CD4-positive, CD25-positive, alpha-beta regulatory T cell (primary cell): ENCODE measurements around the gene CCDC169. TPM values are rescaled to one million over a fixed set of nuclear protein-coding genes. Genes with fewer than 3 reads are reported as not detected.

Experiments
- ATAC-seq, 2 donors: fragments of 150-1000 bp; cut with Tn5 transposase; one replicate each; pipeline ENCODE4 v1.10.0; 2021; ENCODE audit warnings: low read depth in 2 of 2, moderate number of reproducible peaks in 2 of 2, moderate library complexity in 1 of 2
- DNase-seq, 3 donors: peaks; one replicate each; pipeline versions ENCODE4 v3.0.0 to v3.0.0-alpha.2; 2012 to 2022; ENCODE audit warnings: mixed read lengths in 1 of 3
- H3K27ac ChIP-seq: one replicate; pipeline ENCODE4 v1.7.0; 2013; ENCODE audit warnings: mild to moderate bottlenecking, low read length; ENCODE audit not compliant: insufficient read depth, poor library complexity, severe bottlenecking
- H3K27me3 ChIP-seq: one replicate; pipeline ENCODE4 v1.7.0; 2013; ENCODE audit warnings: low read length; ENCODE audit not compliant: control insufficient read depth, insufficient read depth
- H3K36me3 ChIP-seq: one replicate; pipeline ENCODE4 v1.7.0; 2013; ENCODE audit warnings: mild to moderate bottlenecking, low read length, moderate library complexity; ENCODE audit not compliant: control insufficient read depth, insufficient read depth
- H3K4me1 ChIP-seq: 2 replicates; pipeline ENCODE4 v1.7.0; 2013; ENCODE audit warnings: mild to moderate bottlenecking, low read length; ENCODE audit not compliant: insufficient read depth, control insufficient read depth, poor library complexity, severe bottlenecking
- H3K4me3 ChIP-seq: one replicate; pipeline ENCODE4 v1.7.0; 2013; ENCODE audit warnings: low read depth, mild to moderate bottlenecking, low read length, moderate library complexity
- H3K9me3 ChIP-seq, 2 experiments: 1 replicate in 1 of 2; 2 replicates in 1 of 2; pipeline ENCODE4 v1.7.0; 2013; ENCODE audit warnings: low read length in 2 of 2, mild to moderate bottlenecking in 1 of 2, moderate library complexity in 1 of 2; ENCODE audit not compliant: control insufficient read depth in 2 of 2
- H3K27ac Mint-ChIP-seq, 3 donors: one replicate each; pipeline ENCODE4 v1.8.0; 2020 to 2022; ENCODE audit warnings: mild to moderate bottlenecking in 3 of 3, mixed read lengths in 3 of 3, moderate library complexity in 2 of 3
- H3K27me3 Mint-ChIP-seq: one replicate; pipeline ENCODE4 v1.8.0; 2022; ENCODE audit warnings: mild to moderate bottlenecking, mixed read lengths
- H3K36me3 Mint-ChIP-seq: one replicate; pipeline ENCODE4 v1.8.0; 2020; ENCODE audit warnings: mixed read lengths
- H3K4me1 Mint-ChIP-seq, 4 donors: one replicate each; pipeline ENCODE4 v1.8.0; 2020 to 2022; ENCODE audit warnings: mixed read lengths in 4 of 4, mild to moderate bottlenecking in 1 of 4
- H3K4me3 Mint-ChIP-seq, 4 donors: one replicate each; pipeline ENCODE4 v1.8.0; 2020 to 2022; ENCODE audit warnings: mild to moderate bottlenecking in 4 of 4, mixed read lengths in 4 of 4, moderate library complexity in 3 of 4
- H3K9me3 Mint-ChIP-seq, 7 donors: one replicate each; pipeline ENCODE4 v1.8.0; 2020 to 2022; ENCODE audit warnings: mixed read lengths in 7 of 7, mild to moderate bottlenecking in 3 of 7, moderate library complexity in 2 of 7
- polyA plus RNA-seq, 4 donors: library from polyadenylated mRNA; unstranded; fragments of 300-500 nt; fragmentation: Illumina TruSeq; gene quantifications; one replicate each; pipeline ENCODE4 v1.2.3, GENCODE V29; 2021
- total RNA-seq: library from RNA; stranded (reverse); gene quantifications from one replicate; pipeline ENCODE4 v1.2.3, GENCODE V29; 2022

CCDC169 gene
- total and polyA plus RNA-seq, 5 donors from 2014 or later, result not detected

DNA sequence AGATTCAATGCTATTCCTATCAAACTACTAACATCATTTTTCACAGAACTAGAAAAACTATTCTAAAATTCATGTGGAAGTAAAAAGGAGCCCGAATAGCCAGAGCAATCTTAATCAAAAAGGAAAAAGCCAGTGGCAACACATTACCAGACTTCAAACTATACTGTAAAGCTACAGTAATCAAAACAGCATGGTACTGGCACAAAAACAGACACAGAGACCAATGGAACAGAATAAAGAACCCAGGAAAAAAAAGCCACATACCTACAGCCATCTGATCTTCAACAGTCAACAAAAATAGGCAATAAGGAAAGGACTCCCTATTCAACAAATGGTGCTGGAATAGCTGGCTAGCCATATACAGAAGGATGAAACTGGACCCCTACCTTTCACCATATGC, 72.9 kb downstream of the CCDC169 start:
- ATAC-seq (no peak), DNase-seq (no peak)
- Histone ChIP-seq H3K9me3 (no peaks in the 10 kb centered on the region), H3K36me3 (no peaks in the 10 kb centered on the region), H3K4me3 (no peak overlapping the region), H3K27ac (no peak overlapping the region), H3K4me1 (no peaks in the 10 kb centered on the region), H3K27me3 (no peaks in the 10 kb centered on the region)
- Mint-ChIP-seq H3K4me1 (no peaks in the 10 kb centered on the region), H3K36me3 (no peaks in the 10 kb centered on the region), H3K4me3 (no peak overlapping the region), H3K9me3 (peaks cover 0 to 13% (median 6%) of the 10 kb centered on the region in 7 donors), H3K27ac (no peak overlapping the region), H3K27me3 (no peaks in the 10 kb centered on the region)

DNA sequence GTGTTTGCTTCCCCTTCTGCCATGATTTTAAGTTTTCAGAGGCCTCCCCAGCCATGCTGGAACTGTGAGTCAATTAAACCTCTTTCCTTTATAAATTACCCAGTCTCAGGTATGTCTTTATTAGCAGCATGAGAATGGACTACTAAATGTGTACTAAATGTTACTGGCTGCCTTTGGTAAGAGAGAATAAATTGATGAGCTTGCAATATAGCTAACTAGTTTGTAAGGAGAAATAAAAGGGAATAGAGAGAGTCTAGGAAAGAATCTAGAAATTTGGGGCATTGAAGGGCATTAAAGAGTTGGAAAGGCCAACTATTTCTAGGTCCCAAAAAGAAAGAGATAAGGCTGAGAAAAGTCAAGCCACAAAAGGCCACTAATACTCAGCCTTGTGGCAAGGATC, 77.7 kb downstream of the CCDC169 start:
- no peaks in the 10 kb centered on the region for H3K27me3 Mint-ChIP-seq
- H3K27ac Mint-ChIP-seq, result no peak overlapping the region
- no peaks in the 10 kb centered on the region for H3K4me1 Mint-ChIP-seq
- H3K4me3 Mint-ChIP-seq, result no peak overlapping the region
- Histone ChIP-seq H3K27me3 (no peaks in the 10 kb centered on the region), H3K27ac (no peak overlapping the region), H3K4me1 (no peaks in the 10 kb centered on the region), H3K36me3 (no peaks in the 10 kb centered on the region), H3K4me3 (no peak overlapping the region), H3K9me3 (no peaks in the 10 kb centered on the region)
- no peaks in the 10 kb centered on the region for H3K36me3 Mint-ChIP-seq
- ATAC-seq (no peak), DNase-seq (no peak)
- peaks cover 0 to 14% (median 2%) of the 10 kb centered on the region in 7 donors for H3K9me3 Mint-ChIP-seq

DNA sequence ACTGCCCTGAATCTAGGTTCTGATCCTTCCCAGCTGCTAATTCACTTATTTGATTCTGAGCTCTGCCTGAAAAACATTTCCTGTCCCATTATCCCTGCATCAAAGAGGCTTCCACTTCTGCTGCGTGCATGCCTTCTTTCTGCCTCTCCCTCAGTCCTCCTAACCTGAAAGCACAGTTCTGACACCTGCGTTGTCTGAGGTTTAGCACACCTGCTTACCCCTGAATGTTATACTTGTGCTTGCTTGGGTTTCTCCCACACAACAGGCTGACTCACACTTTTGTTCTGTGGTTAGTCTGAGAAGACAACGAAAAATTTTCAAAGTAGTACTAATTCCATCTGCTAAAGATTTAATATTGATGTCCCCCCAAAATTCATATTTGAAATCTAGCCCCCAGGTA, 80.2 kb downstream of the CCDC169 start:
- DNase-seq (no peak), ATAC-seq (no peak)
- H3K9me3 Mint-ChIP-seq, result peaks cover 0 to 10% (median 2%) of the 10 kb centered on the region in 7 donors
- H3K27me3 Mint-ChIP-seq, result no peaks in the 10 kb centered on the region
- no peaks in the 10 kb centered on the region for H3K36me3 Mint-ChIP-seq
- H3K4me1 ChIP-seq, result no peaks in the 10 kb centered on the region
- H3K27ac Mint-ChIP-seq, result no peak overlapping the region
- H3K9me3 ChIP-seq, result no peaks in the 10 kb centered on the region
- no peak overlapping the region for H3K4me3 ChIP-seq
- no peaks in the 10 kb centered on the region for H3K36me3 ChIP-seq
- H3K27me3 ChIP-seq, result no peaks in the 10 kb centered on the region
- no peak overlapping the region for H3K27ac ChIP-seq
- no peaks in the 10 kb centered on the region for H3K4me1 Mint-ChIP-seq
- H3K4me3 Mint-ChIP-seq, result no peak overlapping the region

DNA sequence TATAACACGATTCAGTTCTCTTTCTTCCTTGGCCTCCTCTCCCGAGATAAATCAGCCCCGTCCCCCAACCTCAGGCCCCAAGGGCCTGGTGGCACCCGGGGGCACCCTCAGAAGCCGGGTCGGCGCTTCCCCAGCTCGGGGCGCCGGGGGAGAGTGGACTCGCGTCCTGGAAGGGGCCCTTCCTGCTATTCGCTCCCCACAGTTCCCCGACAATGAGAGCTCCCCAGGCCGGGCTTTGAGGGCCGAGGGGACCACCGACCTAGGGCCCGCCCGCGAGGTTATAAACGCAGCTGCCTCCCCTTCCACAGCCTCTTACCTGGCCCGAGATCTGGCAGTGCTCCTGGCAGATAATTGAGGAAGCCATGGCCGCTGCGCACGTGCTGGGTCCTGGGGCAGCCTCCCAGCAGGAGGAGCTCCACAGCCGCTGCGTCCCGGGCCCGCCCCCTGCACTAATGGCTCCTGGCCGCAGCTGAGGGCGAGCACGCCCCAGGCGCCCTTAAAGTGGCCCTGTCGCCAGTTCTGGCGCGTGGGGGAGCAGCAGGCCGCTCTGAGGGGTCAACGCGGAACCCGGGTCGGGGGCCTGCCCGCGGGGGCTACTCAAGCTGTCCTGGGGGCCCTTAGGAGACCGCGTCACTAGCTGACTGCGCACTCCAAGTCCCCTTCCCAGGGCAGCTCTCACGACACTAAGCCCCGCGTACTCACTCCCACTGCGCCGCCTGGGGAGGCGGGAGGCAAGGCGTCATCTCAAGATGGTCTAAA, 83.3 kb downstream of the CCDC169 start, which contains the start of gene SOHLH2:
TSS of gene SOHLH2 (minus strand) at position 394 of the 759 bp plus-strand sequence. CDS start at position 364, 30 bp downstream.
- Mint-ChIP-seq H3K4me3 (no peak within 1 kb of the TSS), H3K36me3 (no peaks in the 10 kb centered on the region), H3K27me3 (no peaks in the 10 kb centered on the region), H3K27ac (no peak within 1 kb of the TSS), H3K4me1 (no peaks in the 10 kb centered on the region), H3K9me3 (peaks cover 0 to 4% (median 2%) of the 10 kb centered on the region in 7 donors)
- Histone ChIP-seq H3K4me1 (no peaks in the 10 kb centered on the region), H3K9me3 (no peaks in the 10 kb centered on the region), H3K36me3 (no peaks in the 10 kb centered on the region), H3K4me3 (no peak within 1 kb of the TSS), H3K27me3 (no peaks in the 10 kb centered on the region), H3K27ac (no peak within 1 kb of the TSS)
- DNase-seq (no peak), ATAC-seq (no peak)

DNA sequence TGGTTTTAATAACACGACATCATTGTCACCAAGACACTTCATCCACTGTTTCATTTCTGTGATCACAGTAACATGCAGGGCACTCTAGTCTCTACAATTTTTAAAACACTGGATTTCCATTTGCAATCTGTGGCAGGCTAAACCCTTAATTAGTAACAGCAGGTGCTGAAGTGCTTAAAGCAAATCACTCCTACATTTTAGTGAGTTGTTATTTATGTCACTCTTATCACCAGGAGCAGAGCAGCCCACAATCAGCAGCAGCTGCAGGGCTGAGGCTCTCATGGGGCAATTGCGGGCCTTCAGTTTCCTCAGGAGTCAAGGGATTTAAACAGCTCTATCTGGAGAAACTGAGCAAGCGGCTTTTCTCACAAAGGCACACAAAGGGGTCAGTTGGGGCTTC, 84.8 kb downstream of the CCDC169 start:
- peaks cover 0 to 3% (median 0%) of the 10 kb centered on the region in 7 donors for H3K9me3 Mint-ChIP-seq
- Histone ChIP-seq H3K27me3 (no peaks in the 10 kb centered on the region), H3K4me3 (no peak overlapping the region), H3K36me3 (no peaks in the 10 kb centered on the region), H3K27ac (no peak overlapping the region), H3K4me1 (no peaks in the 10 kb centered on the region), H3K9me3 (no peaks in the 10 kb centered on the region)
- no peak overlapping the region for H3K27ac Mint-ChIP-seq
- H3K27me3 Mint-ChIP-seq, result no peaks in the 10 kb centered on the region
- H3K4me3 Mint-ChIP-seq, result no peak overlapping the region
- no peaks in the 10 kb centered on the region for H3K36me3 Mint-ChIP-seq
- H3K4me1 Mint-ChIP-seq, result no peaks in the 10 kb centered on the region
- no peak for DNase-seq
- ATAC-seq, result no peak

DNA sequence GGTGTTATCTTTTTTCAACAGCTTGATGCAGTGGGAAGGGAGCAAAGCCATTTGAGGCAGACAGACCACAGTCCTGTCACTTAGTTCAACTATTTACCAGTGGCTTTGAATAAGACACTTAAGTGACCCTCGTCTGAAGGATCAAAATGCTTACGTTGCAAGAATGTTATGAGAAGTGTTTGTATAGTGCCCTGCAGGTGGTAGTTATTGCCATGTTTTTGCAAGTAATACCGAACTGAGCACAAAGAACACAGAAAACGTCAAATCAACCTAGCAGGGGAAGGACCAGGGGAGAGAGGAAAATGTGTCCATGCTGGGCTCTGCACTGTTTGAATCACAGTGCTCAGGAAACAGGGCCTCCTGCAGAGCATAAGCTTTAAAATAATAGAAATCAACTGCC, 86.0 kb downstream of the CCDC169 start:
- Mint-ChIP-seq H3K9me3 (peaks cover 0 to 3% (median 0%) of the 10 kb centered on the region in 7 donors), H3K27me3 (peaks cover 4% of the 10 kb centered on the region), H3K4me3 (no peak overlapping the region), H3K4me1 (no peaks in the 10 kb centered on the region), H3K36me3 (no peaks in the 10 kb centered on the region), H3K27ac (no peak overlapping the region)
- Histone ChIP-seq H3K27ac (no peak overlapping the region), H3K9me3 (no peaks in the 10 kb centered on the region), H3K36me3 (no peaks in the 10 kb centered on the region), H3K27me3 (no peaks in the 10 kb centered on the region), H3K4me1 (no peaks in the 10 kb centered on the region), H3K4me3 (no peak overlapping the region)
- ATAC-seq, result no peak
- DNase-seq, result no peak

DNA sequence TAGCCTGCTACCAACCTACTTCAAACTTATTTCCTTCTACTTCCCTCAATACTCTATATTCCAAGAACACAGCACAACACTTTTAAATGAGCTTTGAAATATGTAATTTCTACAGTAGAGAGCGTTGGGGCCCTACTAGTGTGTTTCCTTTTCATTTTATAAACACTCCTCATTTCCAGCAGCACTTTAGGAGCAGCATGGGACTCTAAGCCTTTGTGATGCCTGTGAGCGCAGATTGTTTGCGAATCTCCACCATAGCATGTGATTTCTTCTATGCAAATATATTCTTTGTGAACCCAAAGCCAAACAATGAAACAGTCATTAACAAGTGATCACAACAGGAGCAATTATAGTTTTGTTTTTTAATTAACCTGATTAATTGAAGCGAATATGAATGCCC, 86.9 kb downstream of the CCDC169 start:
- H3K4me1 Mint-ChIP-seq, result no peaks in the 10 kb centered on the region
- Histone ChIP-seq H3K27me3 (no peaks in the 10 kb centered on the region), H3K27ac (no peak overlapping the region), H3K36me3 (no peaks in the 10 kb centered on the region), H3K9me3 (no peaks in the 10 kb centered on the region), H3K4me3 (no peak overlapping the region), H3K4me1 (no peaks in the 10 kb centered on the region)
- no peak overlapping the region for H3K4me3 Mint-ChIP-seq
- no peaks in the 10 kb centered on the region for H3K36me3 Mint-ChIP-seq
- H3K27ac Mint-ChIP-seq, result no peak overlapping the region
- DNase-seq (no peak), ATAC-seq (no peak)
- H3K9me3 Mint-ChIP-seq, result peaks cover 0 to 3% (median 0%) of the 10 kb centered on the region in 7 donors
- peaks cover 4% of the 10 kb centered on the region for H3K27me3 Mint-ChIP-seq

DNA sequence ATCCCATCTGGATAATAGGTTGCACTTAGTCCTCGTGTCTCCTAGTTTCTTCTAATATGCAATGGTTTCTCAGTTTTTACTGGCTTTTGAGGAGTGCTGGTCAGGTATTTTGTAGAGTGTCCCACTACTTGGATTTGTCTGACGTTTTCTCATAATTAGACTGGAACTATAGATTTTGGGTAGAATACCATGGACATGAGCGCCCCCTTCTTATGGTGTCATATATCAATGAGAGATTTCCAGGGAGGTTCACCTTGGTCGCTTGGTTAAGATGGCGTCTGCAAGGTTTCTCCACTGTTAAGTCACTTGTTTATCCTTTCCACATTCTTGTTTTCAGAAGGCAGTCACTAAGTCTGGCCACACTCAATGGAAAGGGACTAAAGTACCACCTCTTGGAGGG, 89.9 kb downstream of the CCDC169 start:
- Mint-ChIP-seq H3K27me3 (peaks cover 4% of the 10 kb centered on the region), H3K27ac (no peak overlapping the region), H3K9me3 (peaks cover 0 to 1% (median 0%) of the 10 kb centered on the region in 7 donors), H3K36me3 (no peaks in the 10 kb centered on the region), H3K4me3 (no peak overlapping the region), H3K4me1 (no peaks in the 10 kb centered on the region)
- Histone ChIP-seq H3K27me3 (no peaks in the 10 kb centered on the region), H3K4me1 (no peaks in the 10 kb centered on the region), H3K36me3 (no peaks in the 10 kb centered on the region), H3K4me3 (no peak overlapping the region), H3K9me3 (no peaks in the 10 kb centered on the region), H3K27ac (no peak overlapping the region)
- DNase-seq (no peak), ATAC-seq (no peak)
